K562 (cell line): Measurements from ENCODE around the gene PRCP. TPM values are rescaled to one million over a fixed set of nuclear protein-coding genes. Genes with fewer than 3 reads are reported as not detected.

Source experiments
- CTBP1 ChIP-seq: fragments of 450-650 bp; IDR thresholded peaks from 2 replicates; pipeline ENCODE4 v1.6.1; 2016; ENCODE audit warnings: borderline replicate concordance
- CXXC5 ChIP-seq: fragments of 250-450 bp; sonication (Bioruptor Pico); IDR thresholded peaks from 2 replicates; pipeline ENCODE4 v1.8.0; 2022; ENCODE audit warnings: inconsistent platforms, mild to moderate bottlenecking, moderate library complexity
- EP300 ChIP-seq: IDR thresholded peaks from 2 replicates; pipeline ENCODE4 v1.6.1; 2012; ENCODE audit warnings: low read length, improper control_type of control experiment
- HIVEP1 ChIP-seq: fragments of 250-450 bp; sonication (Bioruptor Pico); IDR thresholded peaks from 2 replicates; pipeline ENCODE4 v1.4.0; 2020; ENCODE audit warnings: mild to moderate bottlenecking
- ILF3 ChIP-seq: fragments of 450-650 bp; IDR thresholded peaks from 2 replicates; pipeline ENCODE4 v1.6.1; 2018; ENCODE audit warnings: antibody characterized with exemption, mild to moderate bottlenecking, moderate library complexity, borderline replicate concordance
- MAZ ChIP-seq, 2 experiments: fragments of 450-650 bp in 1 of 2; sonication (generic) in 1 of 2; formaldehyde crosslinking; IDR thresholded peaks in 1 of 2; conservative IDR thresholded peaks in 1 of 2; 2 replicates each; pipeline versions ENCODE4 v1.4.0 to v1.5.0; 2020; ENCODE audit warnings: mild to moderate bottlenecking in 1 of 2, missing genetic modification reagents in 1 of 2
- MTA3 ChIP-seq: fragments of 450-650 bp; formaldehyde crosslinking; IDR thresholded peaks from 2 replicates; pipeline ENCODE4 v1.6.1; 2017; ENCODE audit warnings: mild to moderate bottlenecking, borderline replicate concordance
- MYC ChIP-seq, 2 experiments: fragments of 250-450 bp in 1 of 2; sonication (Bioruptor Pico) in 1 of 2; IDR thresholded peaks; 2 replicates each; pipeline versions ENCODE4 v1.5.1 to v1.6.1; 2012 to 2021; ENCODE audit warnings: low read depth in 2 of 2, borderline replicate concordance in 1 of 2, improper control_type of control experiment in 1 of 2, low read length in 1 of 2, mild to moderate bottlenecking in 1 of 2, moderate library complexity in 1 of 2
- PHB2 ChIP-seq: fragments of 450-650 bp; IDR thresholded peaks from 2 replicates; pipeline ENCODE4 v1.6.1; 2017; ENCODE audit warnings: low read depth
- PTRF ChIP-seq: fragments of 450-650 bp; IDR thresholded peaks from 2 replicates; pipeline ENCODE4 v1.6.1; 2016; ENCODE audit warnings: mild to moderate bottlenecking, missing genetic modification characterization, missing compliant biosample characterization
- RCOR1 ChIP-seq, 2 experiments: IDR thresholded peaks; 2 replicates each; pipeline ENCODE4 v1.6.1; 2012; ENCODE audit warnings: low read depth in 2 of 2, low read length in 2 of 2, borderline replicate concordance in 1 of 2, improper control_type of control experiment in 1 of 2
- SAFB ChIP-seq: fragments of 200-400 bp; formaldehyde crosslinking; IDR thresholded peaks from 2 replicates; pipeline ENCODE4 v1.6.1; 2017; ENCODE audit warnings: low read depth, low read length, borderline replicate concordance
- ZBED1 ChIP-seq: IDR thresholded peaks from 2 replicates; pipeline ENCODE4 v1.6.1; 2014
- ZC3H4 ChIP-seq: sonication (generic); formaldehyde crosslinking; IDR thresholded peaks from 2 replicates; pipeline ENCODE4 v1.9.0; 2021; ENCODE audit warnings: missing genetic modification reagents, borderline replicate concordance
- ZNF41 ChIP-seq: fragments of 250-450 bp; sonication (Bioruptor Pico); conservative IDR thresholded peaks from 2 replicates; pipeline ENCODE4 v1.4.0; 2020; ENCODE audit warnings: mild to moderate bottlenecking
- polyA plus RNA-seq, 8 experiments: library from polyadenylated mRNA; depleted of rRNA in 4 of 8; stranded (reverse) in 5 of 8; unstranded in 3 of 8; fragments of >200 nt; fragmentation: Nextera tagmentation in 2 of 8; fragmentation: Illumina TruSeq in 1 of 8; extraction: Ambion mirVana in 2 of 8; extraction: Trizol in 1 of 8; gene quantifications; 2 replicates each; pipeline versions ENCODE4 v1.2.1 to v1.2.3, GENCODE V29; 2011 to 2014; ENCODE audit warnings: inconsistent platforms in 1 of 8, missing spikeins in 1 of 8
- total RNA-seq, 7 experiments: library from RNA; depleted of rRNA in 6 of 7; stranded (reverse); fragments of >200 nt in 6 of 7; fragmentation: Illumina TruSeq in 2 of 7; extraction: Trizol in 2 of 7; gene quantifications; 2 replicates each; pipeline versions ENCODE4 v1.2.1 to v1.2.3, GENCODE V29; 2011 to 2021; ENCODE audit warnings: low replicate concordance in 1 of 7
- TF ChIP-seq, protein P1 (sequence below): fragments of 450-650 bp; IDR thresholded peaks from 2 replicates; pipeline ENCODE4 v1.6.1; 2017; ENCODE audit warnings: antibody characterized with exemption, mild to moderate bottlenecking
- TF ChIP-seq, protein P2 (sequence below), 2 experiments: fragments of 150-350 bp in 1 of 2; IDR thresholded peaks; 2 replicates each; pipeline ENCODE4 v1.6.1; 2012 to 2016; ENCODE audit warnings: low read depth in 2 of 2, low read length in 2 of 2, mild to moderate bottlenecking in 1 of 2, moderate library complexity in 1 of 2
- TF ChIP-seq, protein P3 (sequence below), 2 experiments: fragments of 450-650 bp; IDR thresholded peaks; 2 replicates each; pipeline ENCODE4 v1.6.1; 2016

PRCP gene
- total and polyA plus RNA-seq, 9 of the 15 experiments (the other 6 are each of a cell fraction or from before 2014, with no cell fraction given): 9.5 to 43.1 (median 23.2) TPM

DNA sequence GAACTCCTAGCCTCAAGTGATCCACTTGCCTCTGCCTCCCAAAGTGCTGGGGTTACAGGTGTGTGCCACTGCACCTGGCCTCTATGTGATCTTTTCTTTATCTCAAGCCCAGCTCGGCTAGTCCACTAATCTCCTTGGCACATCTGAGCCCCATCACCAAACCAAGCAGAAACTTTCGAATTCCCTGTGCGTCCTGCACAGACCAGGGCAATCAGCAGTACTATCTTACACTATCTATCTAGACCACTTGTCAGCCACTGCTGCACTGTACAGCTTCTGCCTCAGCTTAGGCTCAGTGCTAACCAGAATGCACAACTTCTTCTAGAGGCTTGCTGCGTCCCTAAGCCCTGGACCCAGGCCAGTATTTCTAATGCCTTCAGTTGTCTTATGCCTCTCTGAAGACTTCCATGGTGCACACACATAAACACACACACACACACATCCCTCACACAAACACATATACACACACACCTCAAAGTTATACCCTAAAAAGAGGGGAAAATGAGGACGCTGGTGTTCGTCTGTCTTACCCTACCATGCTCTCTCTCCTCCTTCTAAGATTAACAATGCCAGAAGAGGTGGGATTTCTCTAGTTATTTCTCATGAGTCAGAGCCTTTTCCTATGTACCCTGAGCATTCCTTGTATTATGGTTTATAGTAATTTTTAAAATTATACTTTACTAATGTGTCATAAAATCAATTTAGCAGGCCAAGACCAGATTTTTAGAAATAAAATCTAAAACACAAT is 107.2 kb downstream of the PRCP start (continued):
- TF ChIP-seq, protein P1, sequence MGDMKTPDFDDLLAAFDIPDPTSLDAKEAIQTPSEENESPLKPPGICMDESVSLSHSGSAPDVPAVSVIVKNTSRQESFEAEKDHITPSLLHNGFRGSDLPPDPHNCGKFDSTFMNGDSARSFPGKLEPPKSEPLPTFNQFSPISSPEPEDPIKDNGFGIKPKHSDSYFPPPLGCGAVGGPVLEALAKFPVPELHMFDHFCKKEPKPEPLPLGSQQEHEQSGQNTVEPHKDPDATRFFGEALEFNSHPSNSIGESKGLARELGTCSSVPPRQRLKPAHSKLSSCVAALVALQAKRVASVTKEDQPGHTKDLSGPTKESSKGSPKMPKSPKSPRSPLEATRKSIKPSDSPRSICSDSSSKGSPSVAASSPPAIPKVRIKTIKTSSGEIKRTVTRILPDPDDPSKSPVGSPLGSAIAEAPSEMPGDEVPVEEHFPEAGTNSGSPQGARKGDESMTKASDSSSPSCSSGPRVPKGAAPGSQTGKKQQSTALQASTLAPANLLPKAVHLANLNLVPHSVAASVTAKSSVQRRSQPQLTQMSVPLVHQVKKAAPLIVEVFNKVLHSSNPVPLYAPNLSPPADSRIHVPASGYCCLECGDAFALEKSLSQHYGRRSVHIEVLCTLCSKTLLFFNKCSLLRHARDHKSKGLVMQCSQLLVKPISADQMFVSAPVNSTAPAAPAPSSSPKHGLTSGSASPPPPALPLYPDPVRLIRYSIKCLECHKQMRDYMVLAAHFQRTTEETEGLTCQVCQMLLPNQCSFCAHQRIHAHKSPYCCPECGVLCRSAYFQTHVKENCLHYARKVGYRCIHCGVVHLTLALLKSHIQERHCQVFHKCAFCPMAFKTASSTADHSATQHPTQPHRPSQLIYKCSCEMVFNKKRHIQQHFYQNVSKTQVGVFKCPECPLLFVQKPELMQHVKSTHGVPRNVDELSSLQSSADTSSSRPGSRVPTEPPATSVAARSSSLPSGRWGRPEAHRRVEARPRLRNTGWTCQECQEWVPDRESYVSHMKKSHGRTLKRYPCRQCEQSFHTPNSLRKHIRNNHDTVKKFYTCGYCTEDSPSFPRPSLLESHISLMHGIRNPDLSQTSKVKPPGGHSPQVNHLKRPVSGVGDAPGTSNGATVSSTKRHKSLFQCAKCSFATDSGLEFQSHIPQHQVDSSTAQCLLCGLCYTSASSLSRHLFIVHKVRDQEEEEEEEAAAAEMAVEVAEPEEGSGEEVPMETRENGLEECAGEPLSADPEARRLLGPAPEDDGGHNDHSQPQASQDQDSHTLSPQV: no peak
- TF ChIP-seq ILF3 (no peak), CTBP1 (peak; percentile 76; the same call in 1 of the 2 replicates), SAFB (no peak), PTRF (tag) (no peak), MAZ (CRISPR knock-in tag; conservative IDR thresholded peaks at IDR 0.05 in 1 of 2, IDR thresholded peaks at IDR 0.05 in 1 of 2) (0 out of 4 replicates have a peak, but pooled peaks of 1 of the 2 experiments have one; percentile 34), MYC (IDR thresholded peaks at IDR 0.05; ENCODE audit: low read depth, low read length) (no peak), MYC (CRISPR knock-in tag; IDR thresholded peaks at IDR 0.05; ENCODE audit: borderline replicate concordance, low read depth) (no peak), ZBED1 (no peak), ZC3H4 (CRISPR knock-in tag) (no peak), EP300 (peak; percentile 58), MTA3 (0 out of 2 replicates have a peak, but pooled peaks have one; percentile 22), ZNF41 (CRISPR knock-in tag) (no peak), PHB2 (peak; percentile 35; the same call in 1 of the 2 replicates), RCOR1 (IDR thresholded peaks at IDR 0.05; ENCODE audit: borderline replicate concordance in 1 of 2, low read depth in 2 of 2, low read length in 2 of 2) (peak in 1 of 2 experiments; percentile 6; a peak in 1 of 4 replicates), HIVEP1 (no peak), CXXC5 (CRISPR knock-in tag) (peak; percentile 51)
- TF ChIP-seq, protein P2, sequence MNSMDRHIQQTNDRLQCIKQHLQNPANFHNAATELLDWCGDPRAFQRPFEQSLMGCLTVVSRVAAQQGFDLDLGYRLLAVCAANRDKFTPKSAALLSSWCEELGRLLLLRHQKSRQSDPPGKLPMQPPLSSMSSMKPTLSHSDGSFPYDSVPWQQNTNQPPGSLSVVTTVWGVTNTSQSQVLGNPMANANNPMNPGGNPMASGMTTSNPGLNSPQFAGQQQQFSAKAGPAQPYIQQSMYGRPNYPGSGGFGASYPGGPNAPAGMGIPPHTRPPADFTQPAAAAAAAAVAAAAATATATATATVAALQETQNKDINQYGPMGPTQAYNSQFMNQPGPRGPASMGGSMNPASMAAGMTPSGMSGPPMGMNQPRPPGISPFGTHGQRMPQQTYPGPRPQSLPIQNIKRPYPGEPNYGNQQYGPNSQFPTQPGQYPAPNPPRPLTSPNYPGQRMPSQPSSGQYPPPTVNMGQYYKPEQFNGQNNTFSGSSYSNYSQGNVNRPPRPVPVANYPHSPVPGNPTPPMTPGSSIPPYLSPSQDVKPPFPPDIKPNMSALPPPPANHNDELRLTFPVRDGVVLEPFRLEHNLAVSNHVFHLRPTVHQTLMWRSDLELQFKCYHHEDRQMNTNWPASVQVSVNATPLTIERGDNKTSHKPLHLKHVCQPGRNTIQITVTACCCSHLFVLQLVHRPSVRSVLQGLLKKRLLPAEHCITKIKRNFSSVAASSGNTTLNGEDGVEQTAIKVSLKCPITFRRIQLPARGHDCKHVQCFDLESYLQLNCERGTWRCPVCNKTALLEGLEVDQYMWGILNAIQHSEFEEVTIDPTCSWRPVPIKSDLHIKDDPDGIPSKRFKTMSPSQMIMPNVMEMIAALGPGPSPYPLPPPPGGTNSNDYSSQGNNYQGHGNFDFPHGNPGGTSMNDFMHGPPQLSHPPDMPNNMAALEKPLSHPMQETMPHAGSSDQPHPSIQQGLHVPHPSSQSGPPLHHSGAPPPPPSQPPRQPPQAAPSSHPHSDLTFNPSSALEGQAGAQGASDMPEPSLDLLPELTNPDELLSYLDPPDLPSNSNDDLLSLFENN (IDR thresholded peaks at IDR 0.05; ENCODE audit: low read depth in 2 of 2, low read length in 2 of 2): no peak
- TF ChIP-seq, protein P3, sequence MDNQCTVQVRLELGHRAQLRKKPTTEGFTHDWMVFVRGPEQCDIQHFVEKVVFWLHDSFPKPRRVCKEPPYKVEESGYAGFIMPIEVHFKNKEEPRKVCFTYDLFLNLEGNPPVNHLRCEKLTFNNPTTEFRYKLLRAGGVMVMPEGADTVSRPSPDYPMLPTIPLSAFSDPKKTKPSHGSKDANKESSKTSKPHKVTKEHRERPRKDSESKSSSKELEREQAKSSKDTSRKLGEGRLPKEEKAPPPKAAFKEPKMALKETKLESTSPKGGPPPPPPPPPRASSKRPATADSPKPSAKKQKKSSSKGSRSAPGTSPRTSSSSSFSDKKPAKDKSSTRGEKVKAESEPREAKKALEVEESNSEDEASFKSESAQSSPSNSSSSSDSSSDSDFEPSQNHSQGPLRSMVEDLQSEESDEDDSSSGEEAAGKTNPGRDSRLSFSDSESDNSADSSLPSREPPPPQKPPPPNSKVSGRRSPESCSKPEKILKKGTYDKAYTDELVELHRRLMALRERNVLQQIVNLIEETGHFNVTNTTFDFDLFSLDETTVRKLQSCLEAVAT (IDR thresholded peaks at IDR 0.05): 0 out of 4 replicates have a peak, but pooled peaks of 1 of the 2 experiments have one; percentile 10
